GM19372 (cell line): Measurements from ENCODE around the gene ARHGAP26.

Source experiments
- ATAC-seq: cut with Tn5 transposase; IDR thresholded peaks from one replicate; pipeline ENCODE4 v1.9.1; 2021; ENCODE audit warnings: mild to moderate bottlenecking, low read depth, moderate library complexity; ENCODE audit not compliant: unreplicated experiment

The ARHGAP26 gene

DNA sequence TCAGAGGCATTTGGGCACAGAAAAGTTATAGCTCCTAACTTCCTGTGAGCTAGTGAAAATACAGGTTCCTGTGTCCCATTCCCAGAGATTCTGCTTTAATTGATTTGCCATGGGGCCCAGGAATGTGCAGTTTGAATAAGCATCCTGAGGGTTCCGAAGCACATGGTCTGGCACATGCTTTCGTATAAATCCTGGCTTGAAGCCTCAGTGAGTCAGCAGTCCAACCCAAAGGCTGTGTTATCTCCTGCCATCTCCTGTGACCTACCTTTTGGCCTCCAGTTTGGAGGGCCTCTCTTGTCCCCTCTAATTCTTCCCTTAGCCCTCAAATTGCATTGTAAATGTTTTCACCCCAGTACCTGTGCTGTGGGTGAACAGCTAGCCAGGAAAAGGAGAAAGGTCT, 449.5 kb downstream of the ARHGAP26 start:
- ATAC-seq = no peak

DNA sequence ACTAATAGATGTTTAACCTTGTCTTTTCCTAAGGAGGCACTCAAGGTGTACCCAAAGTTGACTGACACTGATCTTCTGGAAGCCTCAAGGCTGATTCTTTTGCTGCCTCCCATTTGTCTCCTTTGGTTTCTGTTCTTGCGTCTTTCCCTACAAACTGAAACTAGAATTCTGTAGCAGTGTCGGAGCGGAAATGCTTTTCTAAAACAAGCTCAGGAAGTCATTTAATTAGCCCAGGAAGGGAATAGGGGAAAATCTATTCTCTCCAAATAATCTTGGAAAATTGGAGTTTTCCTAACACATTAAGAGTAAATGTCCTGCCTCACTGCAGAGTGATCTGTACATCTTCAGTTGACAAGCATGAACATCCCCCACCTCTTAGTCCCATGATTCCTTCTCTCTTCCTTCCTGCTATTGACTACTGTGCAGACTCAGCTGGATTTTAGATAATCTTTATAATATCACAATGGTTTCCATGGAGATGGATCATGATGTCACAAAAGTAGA, 450.6 kb downstream of the ARHGAP26 start:
- no peak for ATAC-seq

DNA sequence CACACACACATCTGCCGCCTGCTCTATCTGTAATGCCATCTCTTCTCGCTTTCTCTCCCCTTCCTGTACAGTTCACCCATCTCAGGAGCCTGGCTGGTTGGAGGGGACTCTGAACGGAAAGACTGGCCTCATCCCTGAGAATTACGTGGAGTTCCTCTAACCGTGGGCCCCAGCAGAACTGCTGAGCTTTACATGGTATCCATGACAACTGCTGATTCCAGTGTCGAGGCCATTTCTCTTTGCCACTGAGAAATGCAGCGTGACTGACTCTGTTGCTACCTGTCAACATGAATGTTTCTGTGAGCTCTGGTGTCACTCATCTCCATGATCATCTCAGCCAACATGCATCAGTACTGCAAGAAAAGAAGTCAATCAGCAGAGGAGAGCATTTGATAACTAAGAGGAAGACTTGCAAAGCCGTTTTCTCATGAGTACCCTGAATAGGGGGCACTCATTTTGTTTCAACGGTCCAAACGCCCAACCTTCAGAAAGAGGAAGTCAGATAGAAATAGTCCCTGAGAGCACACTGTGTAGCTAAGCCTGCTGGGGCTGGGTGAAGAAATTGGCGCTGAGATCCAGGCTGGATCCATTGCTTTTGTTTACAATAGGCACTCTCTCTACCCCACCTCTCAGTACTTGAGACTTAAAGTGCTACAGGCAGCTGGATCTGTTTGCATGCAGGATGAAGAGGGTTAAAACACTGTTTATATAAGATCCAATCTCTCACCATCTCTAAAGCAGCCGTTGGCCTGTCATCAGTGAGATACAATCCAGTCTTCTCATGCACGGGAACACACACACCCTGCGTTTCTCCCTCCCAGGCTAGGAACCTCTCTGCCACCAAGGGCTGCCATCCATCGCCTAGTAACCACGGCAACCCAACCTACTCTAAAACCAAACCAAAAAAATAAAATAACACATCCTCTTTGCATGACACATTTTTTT, 452.4 kb downstream of the ARHGAP26 start:
- peak; percentile 64 for ATAC-seq

DNA sequence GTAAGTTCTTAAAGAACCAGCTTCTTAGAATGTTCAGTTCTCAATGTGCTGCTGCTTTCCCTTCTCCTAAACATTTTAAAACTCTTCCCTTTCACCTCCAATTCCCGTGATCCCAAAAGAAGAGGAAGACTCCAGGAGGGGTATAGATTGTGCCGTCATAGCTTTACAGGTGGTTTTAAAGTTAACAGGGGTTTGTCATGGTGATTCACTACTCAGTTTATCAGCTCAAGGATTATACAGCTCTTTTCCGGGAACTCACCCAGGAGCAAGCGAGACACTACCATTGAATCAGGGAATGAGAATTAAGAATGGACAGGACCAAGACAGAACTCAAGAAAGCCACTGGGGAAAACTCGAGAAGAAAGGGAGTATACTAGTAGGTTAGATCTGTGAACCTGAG, 454.5 kb downstream of the ARHGAP26 start:
- ATAC-seq = no peak

DNA sequence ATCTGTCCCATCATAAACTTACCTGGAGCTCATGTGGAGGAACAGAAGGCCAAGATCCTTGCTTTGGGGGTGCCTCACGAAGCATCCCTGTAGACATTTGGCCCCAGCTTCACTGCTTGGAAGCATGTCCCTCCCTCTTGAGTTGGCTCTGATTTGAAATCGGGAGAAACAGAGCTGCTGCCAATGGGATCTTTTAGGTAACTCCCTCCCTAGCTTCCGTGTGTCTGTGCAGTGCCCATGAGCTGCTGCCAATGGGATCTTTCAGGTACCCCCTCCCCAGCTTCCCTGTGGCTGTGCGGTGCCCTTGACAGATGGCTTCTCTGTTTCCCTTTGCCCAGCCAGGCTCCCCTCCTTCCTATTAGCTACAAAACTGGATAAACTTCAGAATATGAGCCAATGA, 455.3 kb downstream of the ARHGAP26 start:
- no peak for ATAC-seq

DNA sequence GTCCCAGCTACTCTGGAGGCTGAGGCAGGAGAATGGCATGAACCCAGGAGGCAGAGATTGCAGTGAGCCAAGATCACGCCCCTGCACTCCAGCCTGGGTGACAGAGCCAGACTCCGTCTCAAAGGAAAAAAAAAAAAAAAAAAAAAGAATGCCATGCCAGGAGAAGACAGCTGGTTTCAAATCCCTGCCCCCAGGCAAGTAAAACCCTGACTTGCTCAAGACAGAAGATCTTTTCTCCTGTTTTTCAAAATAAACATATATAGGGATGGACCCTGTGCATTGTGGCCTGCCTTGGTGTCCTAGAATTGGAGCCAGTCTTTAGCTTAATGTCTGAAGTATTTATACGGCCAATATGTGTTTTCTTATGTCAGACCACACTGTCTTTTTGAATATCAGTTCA, 456.2 kb downstream of the ARHGAP26 start:
- no peak for ATAC-seq

DNA sequence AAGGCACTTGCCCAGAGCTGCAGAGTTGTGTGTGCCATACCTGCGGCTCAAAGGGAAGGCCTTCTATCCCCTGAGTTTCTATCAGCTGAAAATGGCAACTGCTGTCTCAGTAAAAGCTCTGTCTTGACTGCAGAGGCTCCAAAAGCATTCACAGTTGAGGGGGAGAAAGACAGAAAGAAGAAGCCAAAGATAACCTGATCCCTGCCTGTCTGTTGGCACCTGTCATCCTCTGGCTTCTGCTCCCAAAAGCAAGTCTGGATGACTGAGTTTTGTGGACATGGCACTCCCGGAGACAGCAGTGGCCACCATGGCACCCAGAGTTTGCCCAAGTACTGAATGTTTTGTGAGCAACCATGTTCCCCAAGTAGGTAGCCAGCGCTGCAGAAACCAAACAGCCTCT, 456.7 kb downstream of the ARHGAP26 start:
- ATAC-seq = no peak

DNA sequence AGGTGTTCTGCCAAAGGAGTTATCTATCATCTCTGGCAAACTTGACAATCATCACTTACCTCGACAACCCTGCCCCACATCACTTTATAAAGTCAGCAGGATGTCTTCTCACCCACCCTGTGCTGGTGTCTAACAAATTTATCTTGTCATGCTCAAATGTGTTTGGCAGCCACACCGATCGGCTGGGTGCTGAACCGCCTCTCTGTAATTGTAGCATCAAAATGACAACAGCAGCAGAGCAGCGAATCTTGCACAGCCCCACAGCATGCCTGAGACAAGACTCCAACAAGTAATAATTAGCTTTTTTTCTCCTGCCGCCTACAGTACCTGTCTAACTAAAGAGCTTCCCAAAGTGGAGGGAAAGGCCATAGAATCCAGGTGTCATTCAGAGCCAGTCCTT, 457.1 kb downstream of the ARHGAP26 start:
- no peak for ATAC-seq

DNA sequence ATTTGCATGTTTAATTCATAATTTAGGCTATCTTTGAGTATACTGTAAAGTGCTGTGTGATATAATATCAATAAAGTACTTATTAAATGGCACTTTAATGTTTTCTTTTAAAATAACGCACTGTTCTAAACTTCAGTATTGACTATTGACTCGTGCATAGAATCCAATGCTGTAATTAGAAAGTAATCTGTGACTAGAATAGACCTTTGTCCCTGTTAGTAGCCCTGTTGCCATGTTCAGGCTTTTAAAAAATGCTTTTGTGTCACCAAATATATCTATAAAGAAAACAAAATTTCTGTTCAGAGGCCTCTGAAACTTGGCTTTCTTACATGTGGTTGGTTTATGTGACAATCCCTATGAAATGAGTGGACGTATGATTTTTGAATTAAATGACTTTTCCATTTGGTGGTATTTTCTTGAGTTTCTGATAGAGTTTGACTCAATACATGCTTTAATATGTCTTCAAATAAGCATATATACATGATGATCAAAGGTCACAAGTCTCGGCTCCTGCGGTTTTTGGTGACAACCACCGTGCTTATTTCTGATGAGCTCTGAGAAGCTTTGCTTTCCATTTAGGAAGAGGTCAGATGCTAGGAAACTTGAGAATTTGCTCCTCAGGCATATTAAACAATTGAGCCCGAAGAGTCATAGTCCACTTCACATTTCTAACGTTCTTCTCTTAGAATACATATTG, 458.6 kb downstream of the ARHGAP26 start:
- ATAC-seq = no peak

DNA sequence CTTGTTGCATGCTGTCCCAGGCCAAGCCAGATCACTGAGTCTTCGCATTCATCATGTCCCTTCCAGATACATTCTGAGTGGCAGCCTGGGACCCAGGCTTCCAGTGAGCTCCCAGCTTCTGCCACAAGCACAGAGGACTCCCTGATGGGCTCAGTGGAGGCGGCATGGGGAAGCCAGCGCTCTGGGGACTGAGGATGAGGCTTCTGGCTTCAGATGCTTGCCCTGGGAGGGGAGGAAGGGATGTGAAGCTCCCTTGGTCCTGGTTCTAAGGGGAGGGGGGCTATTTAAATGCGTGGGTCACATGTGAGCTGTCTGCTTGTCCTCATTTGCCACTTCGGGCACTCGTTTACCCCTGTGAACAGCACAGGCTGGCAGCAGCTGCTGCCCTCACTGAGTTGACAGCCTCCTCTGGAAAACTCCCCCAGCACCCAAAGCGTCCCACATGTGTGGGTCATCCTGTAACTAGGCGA, 459.3 kb downstream of the ARHGAP26 start:
- ATAC-seq = peak; percentile 21

DNA sequence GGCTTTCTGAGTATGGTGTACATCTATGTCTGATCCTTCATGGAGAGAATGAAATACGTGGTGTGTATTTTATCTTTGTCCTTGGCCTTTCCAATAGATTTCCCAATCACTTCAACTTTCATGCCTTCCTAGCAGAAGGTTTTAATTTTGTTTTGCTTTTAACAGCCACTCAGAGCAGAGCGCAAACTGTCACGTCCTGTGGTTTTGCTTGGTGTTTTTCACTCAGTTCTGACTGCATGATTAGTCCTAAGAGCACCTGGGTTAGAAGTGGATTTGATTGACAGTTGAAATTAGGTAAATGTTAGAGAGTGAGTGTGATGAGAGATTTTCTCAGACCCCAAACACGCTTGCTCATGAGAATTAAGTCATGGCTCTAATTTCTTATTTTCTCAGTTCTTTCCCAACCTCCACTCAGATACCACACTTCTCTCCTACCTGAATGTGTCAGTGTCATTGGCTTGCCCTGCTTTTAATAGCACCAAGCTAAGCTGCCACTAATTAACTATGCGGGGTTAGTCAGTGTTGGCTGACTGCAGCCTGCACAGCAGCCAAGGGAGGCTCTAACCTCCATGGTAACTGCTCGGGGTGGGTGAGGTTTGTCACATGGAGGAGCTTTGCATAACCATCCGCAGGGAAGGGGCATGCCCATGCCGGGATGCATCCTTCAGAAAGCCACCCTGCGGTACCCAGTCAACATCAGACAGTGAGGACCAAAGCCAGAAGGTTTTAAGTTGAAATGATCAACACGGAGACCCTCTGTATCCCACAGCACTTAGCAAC, 459.9 kb downstream of the ARHGAP26 start:
- peak; percentile 82 for ATAC-seq

DNA sequence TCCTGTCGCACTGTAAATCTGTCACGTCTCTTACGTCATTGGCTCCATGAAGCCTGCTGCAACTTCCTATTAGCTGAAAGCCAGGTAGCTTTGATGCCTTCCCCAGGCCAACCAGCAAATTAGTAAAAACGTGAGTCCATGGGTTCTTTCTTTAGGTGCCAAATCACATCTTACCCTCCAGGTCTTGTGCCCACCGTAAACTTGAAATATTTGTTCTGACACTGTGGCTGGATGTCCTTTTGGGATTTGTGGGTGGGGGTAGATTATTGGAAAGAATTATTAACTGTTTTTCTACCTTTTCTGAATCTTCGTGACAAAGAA, 460.5 kb downstream of the ARHGAP26 start:
- peak; percentile 12 for ATAC-seq

DNA sequence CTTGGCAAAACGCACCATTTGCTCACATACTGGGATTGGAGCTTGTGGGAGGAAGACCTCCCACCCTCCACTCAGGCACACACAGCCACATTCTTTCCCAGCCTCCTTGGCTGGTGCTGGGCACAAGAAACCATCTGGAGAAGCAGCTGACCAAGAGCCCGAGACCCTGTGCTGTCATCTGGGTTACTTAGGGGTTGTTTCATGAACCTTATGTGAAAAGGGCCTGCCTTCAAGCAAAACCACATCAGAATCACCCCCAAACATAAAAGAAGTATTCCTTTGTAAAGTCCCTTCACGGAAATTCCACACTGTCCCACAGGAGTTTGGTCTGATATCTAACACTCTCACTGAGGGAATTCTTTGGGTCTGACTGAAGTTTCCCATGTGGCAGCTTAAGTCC, 461.2 kb downstream of the ARHGAP26 start:
- ATAC-seq = no peak

DNA sequence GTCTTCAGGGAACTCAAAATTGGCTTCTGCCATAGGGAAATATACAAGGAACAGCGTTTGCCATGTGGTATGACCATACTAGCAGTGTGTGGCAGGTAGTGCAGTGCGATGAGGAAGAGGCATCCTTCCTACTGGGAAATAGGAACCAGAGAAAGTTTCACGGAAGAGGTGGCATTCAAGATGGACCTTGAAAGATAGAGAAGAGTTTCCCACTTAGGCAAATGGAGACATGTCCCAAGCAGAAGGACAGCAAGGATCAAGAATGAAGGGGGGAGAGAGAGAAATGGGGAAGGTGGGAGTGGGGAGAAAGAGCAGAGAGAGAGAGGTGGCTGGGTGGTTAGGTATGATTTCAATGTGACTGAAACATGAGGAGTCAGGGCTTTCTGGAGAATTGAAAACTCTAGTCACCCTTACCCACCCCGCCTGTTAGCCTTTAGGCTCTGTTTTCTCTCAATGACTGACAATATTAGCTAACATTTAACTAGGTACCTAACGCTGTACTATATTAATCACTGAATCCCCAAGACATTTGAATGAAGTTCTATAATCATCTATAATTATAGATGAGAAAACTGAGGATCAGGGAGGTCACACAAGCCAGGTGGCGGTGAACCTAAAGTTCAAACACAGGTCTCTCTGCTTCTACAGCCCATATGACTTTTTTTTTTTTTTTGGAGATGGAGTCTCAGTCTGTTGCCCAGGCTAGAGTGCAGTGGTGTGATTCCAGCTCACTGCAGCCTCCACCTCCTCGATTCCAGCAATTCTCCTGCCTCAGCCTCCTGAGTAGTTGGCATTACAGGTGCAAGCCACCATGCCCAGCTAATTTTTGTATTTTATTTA, 462.0 kb downstream of the ARHGAP26 start:
- ATAC-seq = peak; percentile 29

DNA sequence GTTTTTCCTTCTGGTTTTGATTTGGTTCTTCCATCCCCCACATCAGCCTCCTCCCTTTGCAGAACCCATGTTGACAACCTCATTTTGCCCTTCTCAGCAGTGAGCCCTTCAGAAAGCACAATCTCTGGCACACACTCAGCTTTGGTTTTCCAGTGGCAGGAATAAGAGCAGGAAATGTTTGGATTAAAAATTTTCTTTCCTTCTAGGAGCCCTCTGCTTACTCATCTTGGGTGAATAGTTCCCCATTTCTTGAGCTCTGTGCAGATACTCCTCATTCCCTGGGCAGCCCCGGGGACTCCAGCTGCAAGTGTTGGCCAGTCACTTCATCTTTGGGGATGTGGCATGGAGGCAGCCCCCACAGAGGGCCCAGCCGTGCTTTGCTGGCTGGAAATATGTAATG, 462.9 kb downstream of the ARHGAP26 start:
- no peak for ATAC-seq

DNA sequence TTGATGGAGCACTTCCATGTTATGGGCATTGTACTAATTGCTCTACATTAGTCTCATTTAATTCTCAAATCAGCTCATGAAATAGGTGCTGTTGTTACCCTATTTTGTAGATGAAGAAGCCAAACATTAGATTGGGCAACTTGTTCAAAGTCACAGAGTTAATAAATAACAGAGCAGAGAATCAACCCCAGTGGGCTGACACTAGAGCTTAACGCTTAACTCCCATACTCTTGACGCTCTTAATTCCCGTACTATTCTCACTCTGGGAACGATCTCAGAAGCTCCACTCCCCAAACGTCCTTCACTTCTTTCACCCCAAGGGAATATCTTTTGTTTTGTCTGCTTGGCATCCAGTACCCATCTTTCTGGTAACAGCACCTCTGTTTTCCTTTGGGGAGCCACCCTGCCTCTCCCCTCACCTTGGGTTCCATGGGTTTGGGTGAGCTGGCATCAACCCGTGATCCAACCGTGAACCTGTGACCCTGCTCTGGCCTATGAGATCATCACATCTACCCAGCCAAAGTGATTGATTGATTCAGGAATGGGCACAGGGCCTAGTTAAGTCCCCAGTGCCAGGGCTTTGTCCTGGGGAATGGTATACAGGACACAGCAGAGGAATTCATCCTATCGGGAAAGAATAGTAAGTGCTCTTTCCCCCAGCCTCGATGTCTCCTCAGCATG, 464.1 kb downstream of the ARHGAP26 start:
- ATAC-seq = no peak

DNA sequence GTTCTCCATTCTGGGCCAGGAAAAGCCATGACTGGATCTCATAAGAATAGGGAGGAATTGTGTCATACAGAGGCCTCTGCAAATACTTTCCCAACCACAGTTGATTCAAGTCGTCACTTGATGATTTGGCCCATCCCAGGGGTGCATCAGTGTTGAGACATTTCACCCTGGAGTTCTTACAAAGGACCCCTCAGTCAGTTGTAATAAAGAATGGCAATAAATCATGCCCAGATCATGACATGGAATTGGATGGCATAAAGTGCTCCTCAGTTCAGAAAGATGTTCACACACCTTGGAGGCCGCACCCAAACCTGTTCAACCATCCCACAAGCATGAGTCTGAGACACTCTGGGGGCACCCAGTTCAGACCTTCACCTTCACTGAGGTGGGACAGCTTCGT, 465.2 kb downstream of the ARHGAP26 start:
- ATAC-seq = no peak

DNA sequence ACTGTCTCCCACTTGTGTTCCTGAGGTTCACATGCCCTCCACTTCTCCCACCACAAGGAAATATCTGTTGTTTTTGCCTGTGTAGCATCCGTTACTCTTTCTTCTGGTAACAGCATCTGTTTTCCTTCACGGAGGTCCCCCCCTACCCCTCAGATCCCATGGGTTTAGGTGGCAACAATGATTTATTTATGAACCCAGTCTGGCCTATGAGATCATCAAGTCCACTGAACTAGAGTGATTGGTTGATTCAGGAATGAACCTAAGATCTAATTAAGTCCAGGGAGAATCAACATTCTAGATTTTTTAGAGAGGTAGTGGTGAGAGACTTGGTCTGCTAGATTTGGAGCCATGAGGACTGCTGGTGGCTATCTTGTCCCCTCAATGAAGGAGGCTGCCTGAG, 466.5 kb downstream of the ARHGAP26 start:
- no peak for ATAC-seq

DNA sequence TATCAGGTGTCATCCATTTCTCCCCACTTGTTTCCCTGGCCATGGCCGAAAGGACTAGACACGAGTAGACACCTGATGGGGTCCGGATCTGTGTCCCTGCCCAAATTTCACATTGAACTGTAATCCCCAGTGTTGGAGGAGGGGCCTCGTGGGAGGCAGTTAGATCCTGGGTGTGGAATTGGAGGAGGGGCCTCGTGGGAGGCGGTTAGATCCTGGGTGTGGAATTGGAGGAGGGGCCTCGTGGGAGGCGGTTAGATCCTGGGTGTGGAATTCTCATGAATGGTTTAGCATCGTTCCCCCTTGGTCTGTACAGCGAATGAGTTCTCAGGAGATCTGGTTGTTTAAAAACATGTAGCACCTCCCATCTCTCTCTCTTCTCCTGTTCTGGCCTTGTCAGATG, 467.5 kb downstream of the ARHGAP26 start:
- no peak for ATAC-seq
